Type B pancreatic cell (in vitro differentiated cells): ENCODE results near the gene MALSU1. TPM values are rescaled to one million over a fixed set of nuclear protein-coding genes. Genes with fewer than 3 reads are reported as not detected.
A peak's percentile ranks its signal among the peaks of the same experiment; 100 is the strongest.

Experiments
- DNase-seq: peaks from one replicate; pipeline ENCODE4 v3.0.0; 2021; ENCODE audit warnings: mixed read lengths; ENCODE audit not compliant: unreplicated experiment; ENCODE audit errors: extremely low spot score
- H3K27ac Mint-ChIP-seq: 2 replicates; pipeline ENCODE4 v1.8.0; 2021; ENCODE audit warnings: mild to moderate bottlenecking, mixed read lengths
- H3K27me3 Mint-ChIP-seq: 2 replicates; pipeline ENCODE4 v1.8.0; 2021; ENCODE audit warnings: mixed read lengths
- H3K36me3 Mint-ChIP-seq: 2 replicates; pipeline ENCODE4 v1.8.0; 2021; ENCODE audit warnings: mixed read lengths
- H3K4me1 Mint-ChIP-seq: one replicate; pipeline ENCODE4 v1.8.0; 2021; ENCODE audit warnings: mixed read lengths; ENCODE audit not compliant: unreplicated experiment
- H3K4me3 Mint-ChIP-seq: 2 replicates; pipeline ENCODE4 v1.8.0; 2021; ENCODE audit warnings: mild to moderate bottlenecking, mixed read lengths
- H3K9me3 Mint-ChIP-seq: 2 replicates; pipeline ENCODE4 v1.8.0; 2021; ENCODE audit warnings: mixed read lengths
- CTCF ChIP-seq: fragments of 200-600 bp; sonication (generic); conservative IDR thresholded peaks from 2 replicates; pipeline ENCODE4 v1.5.0; 2021; ENCODE audit warnings: antibody characterized with exemption, mild to moderate bottlenecking
- total RNA-seq: library from RNA; stranded (reverse); gene quantifications from 2 replicates; pipeline ENCODE4 v1.2.1, GENCODE V29; 2021; ENCODE audit warnings: low replicate concordance

MALSU1 gene
- total RNA-seq, 1 donor from 2014 or later: 50.5 TPM

GRCh38 chr7:23347682-23348180 is 48.6 kb downstream of the MALSU1 start:
- Mint-ChIP-seq H3K4me3 (peak overlapping the region; percentile 20), H3K36me3 (peaks cover 48% of the 10 kb centered on the region), H3K9me3 (no peaks in the 10 kb centered on the region), H3K4me1 (peaks cover 34% of the 10 kb centered on the region), H3K27me3 (no peaks in the 10 kb centered on the region), H3K27ac (peak overlapping the region; percentile 60)
- no peak for TF ChIP-seq CTCF
- no peak for DNase-seq

GRCh38 chr7:23349484-23350157 is 50.5 kb downstream of the MALSU1 start:
- Mint-ChIP-seq H3K36me3 (peaks cover 46% of the 10 kb centered on the region), H3K27me3 (no peaks in the 10 kb centered on the region), H3K27ac (no peak overlapping the region), H3K4me1 (peaks cover 42% of the 10 kb centered on the region), H3K9me3 (no peaks in the 10 kb centered on the region), H3K4me3 (no peak overlapping the region)
- TF ChIP-seq CTCF: no peak
- no peak for DNase-seq

- Mint-ChIP-seq H3K9me3 (no peaks in the 10 kb centered on the region), H3K36me3 (peaks cover 41% of the 10 kb centered on the region), H3K27ac (no peak overlapping the region), H3K4me1 (peaks cover 42% of the 10 kb centered on the region), H3K4me3 (no peak overlapping the region), H3K27me3 (no peaks in the 10 kb centered on the region)
- no peak for DNase-seq
- TF ChIP-seq CTCF: no peak
Observed at GRCh38 chr7:23350466-23350865, 51.3 kb downstream of the MALSU1 start.

GRCh38 chr7:23353172-23353571 is 54.0 kb downstream of the MALSU1 start:
- no peak for TF ChIP-seq CTCF
- Mint-ChIP-seq H3K27me3 (no peaks in the 10 kb centered on the region), H3K9me3 (no peaks in the 10 kb centered on the region), H3K4me1 (peaks cover 44% of the 10 kb centered on the region), H3K27ac (no peak overlapping the region), H3K36me3 (peaks cover 28% of the 10 kb centered on the region), H3K4me3 (peak overlapping the region; percentile 23)
- DNase-seq: no peak

GRCh38 chr7:23356168-23356567 is 57.0 kb downstream of the MALSU1 start:
- H3K36me3 Mint-ChIP-seq: peaks cover 17% of the 10 kb centered on the region
- TF ChIP-seq CTCF: no peak
- H3K27me3 Mint-ChIP-seq: no peaks in the 10 kb centered on the region
- no peak overlapping the region for H3K27ac Mint-ChIP-seq
- no peak for DNase-seq
- no peak overlapping the region for H3K4me3 Mint-ChIP-seq
- H3K4me1 Mint-ChIP-seq: peaks cover 28% of the 10 kb centered on the region
- no peaks in the 10 kb centered on the region for H3K9me3 Mint-ChIP-seq
